Smooth muscle cell (in vitro differentiated cells): ENCODE data around the gene KLHL7. TPM values are rescaled to one million over a fixed set of nuclear protein-coding genes. Genes with fewer than 3 reads are reported as not detected.

ENCODE experiments used
- DNase-seq: peaks from one replicate; lab custom pipeline; 2025; ENCODE audit not compliant: unreplicated experiment; lab: John Stamatoyannopoulos, UW
- H2AFZ ChIP-seq: fragments of 200-600 bp; sonication (generic); 2 replicates; pipeline ENCODE4 v1.6.0; 2016; ENCODE audit warnings: antibody characterized with exemption, low read depth, mild to moderate bottlenecking
- H3F3A ChIP-seq: fragments of 200-600 bp; sonication (generic); 2 replicates; pipeline ENCODE4 v1.6.0; 2017; ENCODE audit warnings: antibody characterized with exemption, low read depth
- H3K27ac ChIP-seq: fragments of 200-600 bp; sonication (generic); 2 replicates; pipeline ENCODE4 v1.5.1; 2016; ENCODE audit warnings: low read depth, mild to moderate bottlenecking
- H3K27me3 ChIP-seq: fragments of 200-600 bp; sonication (generic); 2 replicates; pipeline ENCODE4 v1.6.1; 2016; ENCODE audit warnings: low read depth, mild to moderate bottlenecking
- H3K36me3 ChIP-seq: fragments of 200-600 bp; sonication (generic); 2 replicates; pipeline ENCODE4 v1.5.1; 2016; ENCODE audit warnings: low read depth
- H3K4me1 ChIP-seq: fragments of 200-600 bp; sonication (generic); 2 replicates; pipeline ENCODE4 v1.5.1; 2016; ENCODE audit warnings: low read depth
- H3K4me2 ChIP-seq: fragments of 200-600 bp; sonication (generic); 2 replicates; pipeline ENCODE4 v1.6.0; 2016; ENCODE audit warnings: mild to moderate bottlenecking
- H3K4me3 ChIP-seq: fragments of 200-600 bp; sonication (generic); 2 replicates; pipeline ENCODE4 v1.5.1; 2016; ENCODE audit warnings: mild to moderate bottlenecking
- H3K79me2 ChIP-seq: fragments of 200-600 bp; sonication (generic); 2 replicates; pipeline ENCODE4 v1.6.0; 2016; ENCODE audit warnings: low read depth, mild to moderate bottlenecking
- H3K9ac ChIP-seq: fragments of 200-600 bp; sonication (generic); 2 replicates; pipeline ENCODE4 v1.6.0; 2016; ENCODE audit warnings: low read depth
- H3K9me3 ChIP-seq: fragments of 200-600 bp; sonication (generic); replicated peaks from 2 replicates; pipeline ENCODE4 v1.5.1; 2016; ENCODE audit warnings: low read depth
- H4K20me1 ChIP-seq: fragments of 200-600 bp; sonication (generic); 2 replicates; pipeline ENCODE4 v1.6.0; 2016; ENCODE audit warnings: low read depth
- WGBS: methylation state at CpG from one replicate; pipeline ENCODE4 v1.1.7; 2016; ENCODE audit warnings: low lambda C conversion rate; 5-methylcytosine and 5-hydroxymethylcytosine counted together
- polyA plus RNA-seq: library from polyadenylated mRNA; unstranded; fragments of >200 nt; fragmentation: Nextera tagmentation; extraction: Ambion mirVana; gene quantifications from 2 replicates; pipeline ENCODE4 v1.2.1, GENCODE V29; 2016
- total RNA-seq: library from RNA; depleted of rRNA; stranded (reverse); fragments of >200 nt; gene quantifications from 2 replicates; pipeline ENCODE4 v1.2.3, GENCODE V29; 2014
- TF ChIP-seq, protein P1 (sequence below): fragments of 200-600 bp; sonication (generic); IDR thresholded peaks from 2 replicates; pipeline ENCODE4 v1.5.1; 2017; ENCODE audit warnings: borderline replicate concordance, mild to moderate bottlenecking, antibody characterized with exemption; ENCODE audit not compliant: insufficient read depth, poor library complexity, severe bottlenecking

KLHL7 gene
- total and polyA plus RNA-seq, 2 experiments from 2014 or later, result 40.1 to 56.4 TPM

DNA sequence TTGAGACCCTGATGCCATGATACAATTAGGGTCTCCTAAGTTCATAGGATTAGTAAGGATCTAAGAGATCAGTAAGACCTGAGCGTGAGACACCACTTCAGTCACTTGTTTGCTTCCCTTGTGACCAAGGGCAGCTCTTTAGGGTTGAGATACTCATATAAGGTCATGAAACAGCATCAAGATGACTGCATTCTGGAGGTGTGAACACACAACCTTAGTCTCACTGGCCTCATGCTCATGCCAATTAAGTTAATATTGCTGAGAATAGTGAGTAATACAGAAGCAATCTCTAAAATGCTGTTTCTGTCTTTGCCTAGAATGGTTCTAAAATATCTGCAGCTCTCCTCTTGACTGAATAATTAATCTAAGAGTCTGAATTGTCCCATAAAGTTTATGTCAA is 39.6 kb upstream of the KLHL7 start:
- no peak overlapping the region for H3K9ac ChIP-seq
- H3K4me1 ChIP-seq, result no peaks in the 10 kb centered on the region
- no peaks in the 10 kb centered on the region for H3K9me3 ChIP-seq
- H3K4me3 ChIP-seq, result no peak overlapping the region
- H2AFZ ChIP-seq, result no peak overlapping the region
- H3K36me3 ChIP-seq, result no peaks in the 10 kb centered on the region
- H3K27ac ChIP-seq, result no peak overlapping the region
- H4K20me1 ChIP-seq, result no peaks in the 10 kb centered on the region
- no peak overlapping the region for H3K4me2 ChIP-seq
- no peaks in the 10 kb centered on the region for H3F3A ChIP-seq
- no peaks in the 10 kb centered on the region for H3K79me2 ChIP-seq
- TF ChIP-seq, protein P1, sequence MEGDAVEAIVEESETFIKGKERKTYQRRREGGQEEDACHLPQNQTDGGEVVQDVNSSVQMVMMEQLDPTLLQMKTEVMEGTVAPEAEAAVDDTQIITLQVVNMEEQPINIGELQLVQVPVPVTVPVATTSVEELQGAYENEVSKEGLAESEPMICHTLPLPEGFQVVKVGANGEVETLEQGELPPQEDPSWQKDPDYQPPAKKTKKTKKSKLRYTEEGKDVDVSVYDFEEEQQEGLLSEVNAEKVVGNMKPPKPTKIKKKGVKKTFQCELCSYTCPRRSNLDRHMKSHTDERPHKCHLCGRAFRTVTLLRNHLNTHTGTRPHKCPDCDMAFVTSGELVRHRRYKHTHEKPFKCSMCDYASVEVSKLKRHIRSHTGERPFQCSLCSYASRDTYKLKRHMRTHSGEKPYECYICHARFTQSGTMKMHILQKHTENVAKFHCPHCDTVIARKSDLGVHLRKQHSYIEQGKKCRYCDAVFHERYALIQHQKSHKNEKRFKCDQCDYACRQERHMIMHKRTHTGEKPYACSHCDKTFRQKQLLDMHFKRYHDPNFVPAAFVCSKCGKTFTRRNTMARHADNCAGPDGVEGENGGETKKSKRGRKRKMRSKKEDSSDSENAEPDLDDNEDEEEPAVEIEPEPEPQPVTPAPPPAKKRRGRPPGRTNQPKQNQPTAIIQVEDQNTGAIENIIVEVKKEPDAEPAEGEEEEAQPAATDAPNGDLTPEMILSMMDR, result no peak
- DNase-seq, result no peak
- 83% methylated on average over 1 of the region's 1 CpG for WGBS
- H3K27me3 ChIP-seq, result no peaks in the 10 kb centered on the region

DNA sequence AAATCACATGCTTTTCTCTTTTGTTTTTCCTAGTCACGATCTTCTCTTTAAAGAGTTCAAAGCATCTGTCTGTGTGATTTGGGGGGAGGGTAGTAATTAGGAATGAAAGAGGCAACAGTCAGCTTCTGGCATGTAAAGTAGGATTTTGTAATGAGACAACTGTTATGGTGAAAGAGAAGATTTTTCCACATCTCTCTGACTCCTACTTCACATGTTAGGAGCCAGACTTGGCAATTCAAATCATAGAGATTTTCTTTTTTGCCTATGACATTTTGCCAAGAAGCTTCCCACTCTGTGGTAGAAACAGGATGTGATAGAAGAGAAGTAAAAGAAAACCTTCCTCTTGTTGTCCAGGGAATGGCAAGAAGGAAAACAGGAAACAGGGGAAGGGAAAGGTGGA is 38.3 kb upstream of the KLHL7 start:
- Histone ChIP-seq H3K4me3 (no peak overlapping the region), H3K27ac (no peak overlapping the region), H3K4me2 (no peak overlapping the region), H3K27me3 (no peaks in the 10 kb centered on the region), H4K20me1 (no peaks in the 10 kb centered on the region), H2AFZ (no peak overlapping the region), H3K36me3 (no peaks in the 10 kb centered on the region), H3K4me1 (no peaks in the 10 kb centered on the region), H3F3A (no peaks in the 10 kb centered on the region), H3K9me3 (no peaks in the 10 kb centered on the region), H3K9ac (no peak overlapping the region), H3K79me2 (no peaks in the 10 kb centered on the region)
- 24% methylated on average over 1 of the region's 1 CpG for WGBS
- TF ChIP-seq, protein P1, result no peak
- no peak for DNase-seq

- Histone ChIP-seq H3K9ac (no peak overlapping the region), H3K27ac (no peak overlapping the region), H4K20me1 (no peaks in the 10 kb centered on the region), H3K4me1 (peaks cover 5% of the 10 kb centered on the region), H3K9me3 (no peaks in the 10 kb centered on the region), H3K4me2 (no peak overlapping the region), H3F3A (no peaks in the 10 kb centered on the region), H3K36me3 (no peaks in the 10 kb centered on the region), H2AFZ (peak overlapping the region; percentile 70), H3K27me3 (no peaks in the 10 kb centered on the region), H3K79me2 (no peaks in the 10 kb centered on the region), H3K4me3 (no peak overlapping the region)
- no peak for DNase-seq
- TF ChIP-seq, protein P1, result no peak
These were observed 33.5 kb upstream of the KLHL7 start for GRCh38 chr7:23072048-23072447.

GRCh38 chr7:23072922-23073321 is 32.7 kb upstream of the KLHL7 start:
- H3K4me1 ChIP-seq, result peaks cover 5% of the 10 kb centered on the region

More at GRCh38 chr7:23072922-23073321, 32.7 kb upstream of the KLHL7 start:
- H2AFZ ChIP-seq, result peak overlapping the region; percentile 70
- TF ChIP-seq, protein P1, result no peak
- no peaks in the 10 kb centered on the region for H3K27me3 ChIP-seq
- no peak overlapping the region for H3K9ac ChIP-seq
- H3K36me3 ChIP-seq, result no peaks in the 10 kb centered on the region
- no peak overlapping the region for H3K27ac ChIP-seq
- DNase-seq, result no peak
- H3K9me3 ChIP-seq, result no peaks in the 10 kb centered on the region
- H3K4me2 ChIP-seq, result no peak overlapping the region
- no peaks in the 10 kb centered on the region for H3F3A ChIP-seq
- H3K79me2 ChIP-seq, result no peaks in the 10 kb centered on the region
- no peak overlapping the region for H3K4me3 ChIP-seq
- 46% methylated on average over 2 of the region's 2 CpGs for WGBS
- H4K20me1 ChIP-seq, result no peaks in the 10 kb centered on the region
